ENCODE measurements around the gene PXDN.

The PXDN gene

GRCh38 chr2:1772471-1773267 is 28.4 kb upstream of the PXDN start:
- Histone ChIP-seq H3K36me3 (no peaks in the 10 kb centered on the region), H3K27me3 (ENCODE audit: insufficient read depth, low read depth, severe bottlenecking) (no peaks in the 10 kb centered on the region), H3K4me3 (ENCODE audit: low read depth, low read length) (no peak overlapping the region), H3K27ac (no peak overlapping the region), H3K9me3 (ENCODE audit: severe bottlenecking) (no peaks in the 10 kb centered on the region)
- DNase-seq: no peak
- TF ChIP-seq CTCF (IDR thresholded peaks at IDR 0.05; ENCODE audit: low read depth, low read length): no peak

- Histone ChIP-seq H3K27ac (no peak overlapping the region), H3K27me3 (ENCODE audit: insufficient read depth, low read depth, severe bottlenecking) (no peaks in the 10 kb centered on the region), H3K4me3 (ENCODE audit: low read depth, low read length) (no peak overlapping the region), H3K9me3 (ENCODE audit: severe bottlenecking) (no peaks in the 10 kb centered on the region), H3K36me3 (no peaks in the 10 kb centered on the region)
- TF ChIP-seq CTCF (IDR thresholded peaks at IDR 0.05; ENCODE audit: low read depth, low read length): no peak
- DNase-seq: no peak
Measured at GRCh38 chr2:1771626-1772280, 27.4 kb upstream of the PXDN start.

- no peak for DNase-seq
- no peak for TF ChIP-seq CTCF (IDR thresholded peaks at IDR 0.05; ENCODE audit: low read depth, low read length)
- Histone ChIP-seq H3K27me3 (ENCODE audit: insufficient read depth, low read depth, severe bottlenecking) (no peaks in the 10 kb centered on the region), H3K4me3 (ENCODE audit: low read depth, low read length) (no peak overlapping the region), H3K36me3 (no peaks in the 10 kb centered on the region), H3K27ac (no peak overlapping the region), H3K9me3 (ENCODE audit: severe bottlenecking) (no peaks in the 10 kb centered on the region)
Measured at GRCh38 chr2:1770566-1771380, 26.5 kb upstream of the PXDN start.

- DNase-seq: peak; percentile 91
- Histone ChIP-seq H3K27ac (no peak overlapping the region), H3K4me3 (ENCODE audit: low read depth, low read length) (no peak overlapping the region), H3K9me3 (ENCODE audit: severe bottlenecking) (peaks cover 4% of the 10 kb centered on the region), H3K27me3 (ENCODE audit: insufficient read depth, low read depth, severe bottlenecking) (no peaks in the 10 kb centered on the region), H3K36me3 (no peaks in the 10 kb centered on the region)
- TF ChIP-seq CTCF (IDR thresholded peaks at IDR 0.05; ENCODE audit: low read depth, low read length): peak; percentile 97
Measured at GRCh38 chr2:1769703-1770422, 25.5 kb upstream of the PXDN start.

- Histone ChIP-seq H3K36me3 (no peaks in the 10 kb centered on the region), H3K27me3 (ENCODE audit: insufficient read depth, low read depth, severe bottlenecking) (no peaks in the 10 kb centered on the region), H3K27ac (no peak overlapping the region), H3K4me3 (ENCODE audit: low read depth, low read length) (no peak overlapping the region), H3K9me3 (ENCODE audit: severe bottlenecking) (peaks cover 4% of the 10 kb centered on the region)
- no peak for DNase-seq
- no peak for TF ChIP-seq CTCF (IDR thresholded peaks at IDR 0.05; ENCODE audit: low read depth, low read length)
Measured at GRCh38 chr2:1767939-1768691, 23.8 kb upstream of the PXDN start.

All from WERI-Rb-1 (cell line).